Cerebellar cortex (tissue), 1 donor: Measurements from ENCODE around the gene BRINP3.

ENCODE experiments used
- DNase-seq: peaks from one replicate; pipeline ENCODE4 v3.0.0-alpha.2; 2015; ENCODE audit warnings: low spot score

The BRINP3 gene

GRCh38 chr1:190322274-190322673 is 155.4 kb downstream of the BRINP3 start:
- DNase-seq, result no peak

- no peak for DNase-seq
These were observed 156.7 kb downstream of the BRINP3 start for GRCh38 chr1:190320952-190321351.

GRCh38 chr1:190312763-190313162 is 164.9 kb downstream of the BRINP3 start:
- DNase-seq, result no peak

DNA sequence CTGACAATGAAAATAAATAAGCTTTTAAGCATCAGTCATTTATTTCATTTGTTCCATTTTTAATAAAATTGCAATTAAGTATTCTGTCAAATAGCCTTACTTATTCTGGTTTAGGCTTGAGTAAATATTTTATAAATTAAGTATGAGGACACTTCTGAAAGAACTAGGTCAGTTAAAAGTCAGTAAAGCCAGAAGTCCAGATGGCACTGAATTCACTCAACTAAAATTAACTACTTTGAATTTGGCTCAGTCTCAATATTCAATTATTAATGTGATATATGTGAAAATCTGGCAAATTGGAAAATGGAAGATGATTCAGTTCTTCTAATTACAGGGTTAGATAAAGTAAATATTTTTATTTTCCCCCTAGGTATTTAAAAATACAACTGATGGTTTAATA is 174.2 kb downstream of the BRINP3 start:
- peak; percentile 85 for DNase-seq

DNA sequence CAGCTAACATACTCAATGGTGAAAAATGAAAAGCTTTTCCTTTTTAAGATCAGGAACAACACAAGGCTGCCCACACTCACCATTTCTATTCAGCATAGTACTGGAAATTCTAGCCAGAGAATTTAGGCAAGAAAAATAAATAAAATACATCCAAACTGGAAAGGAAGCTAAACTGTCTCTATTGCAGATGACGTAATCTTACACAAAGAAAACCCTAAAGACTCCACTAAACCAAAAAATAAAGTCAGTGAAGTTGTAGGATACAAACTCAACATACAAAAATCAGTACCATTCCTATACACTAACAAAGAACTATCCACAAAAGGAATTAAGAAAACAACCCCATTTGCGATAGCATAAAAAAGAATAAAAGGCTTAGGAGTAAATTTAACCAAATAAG is 181.2 kb downstream of the BRINP3 start:
- no peak for DNase-seq

GRCh38 chr1:190289897-190290296 is 187.8 kb downstream of the BRINP3 start:
- DNase-seq, result no peak

DNA sequence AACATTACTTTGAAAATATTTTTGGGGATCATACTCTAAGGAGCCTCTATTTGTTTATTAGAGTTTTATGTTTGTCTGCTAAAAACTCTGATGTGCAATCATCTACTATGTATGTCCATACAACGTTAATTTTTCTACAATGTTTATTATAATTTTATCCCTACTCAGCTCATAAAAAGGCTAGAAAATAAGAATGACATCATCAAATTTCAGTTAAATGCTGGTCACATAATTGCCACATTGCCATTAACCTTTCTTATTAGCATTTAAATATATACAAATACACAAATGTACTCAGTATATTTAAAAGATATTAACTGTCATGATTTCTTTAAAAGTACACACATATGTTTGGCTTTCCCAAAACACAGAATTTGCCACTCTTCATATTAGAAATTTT is 191.6 kb downstream of the BRINP3 start:
- no peak for DNase-seq

GRCh38 chr1:190277107-190277506 is 200.6 kb downstream of the BRINP3 start:
- no peak for DNase-seq

DNA sequence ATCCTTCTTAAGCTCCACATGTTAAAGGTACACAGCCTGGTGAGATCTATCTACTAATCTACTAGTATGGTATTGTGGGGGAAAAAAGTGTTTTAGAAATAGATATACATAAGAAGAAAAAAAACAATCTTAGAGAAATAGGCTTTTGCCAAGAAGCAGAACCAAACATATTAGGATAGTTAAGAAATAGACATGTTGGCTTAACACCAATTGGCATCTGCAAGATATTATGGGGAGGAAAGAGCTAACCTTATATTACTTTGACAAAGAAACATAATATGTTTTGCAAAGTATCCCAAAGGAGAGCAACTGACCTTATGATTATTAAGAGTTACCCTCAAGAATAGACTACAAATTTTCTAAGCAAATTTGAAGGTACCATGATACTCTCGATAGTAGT is 202.9 kb downstream of the BRINP3 start:
- no peak for DNase-seq

DNA sequence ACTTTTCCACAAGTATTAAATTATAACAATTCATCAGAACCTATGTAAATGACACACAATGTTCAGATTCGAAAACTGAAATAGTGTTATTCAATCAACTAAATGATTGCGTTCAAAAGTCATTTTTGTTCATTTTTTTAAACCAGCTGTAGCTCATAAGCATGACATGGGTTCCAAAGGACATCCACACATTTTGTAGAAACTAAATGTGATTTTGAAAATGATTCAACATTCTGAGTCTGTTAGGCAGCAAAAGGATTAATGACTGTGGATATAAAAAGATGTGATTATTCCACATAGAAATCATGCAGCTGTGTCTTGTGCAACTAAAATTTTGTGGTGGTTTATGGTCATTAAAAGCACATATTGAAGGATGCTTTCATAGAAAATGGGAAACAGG is 204.5 kb downstream of the BRINP3 start:
- DNase-seq, result no peak

- DNase-seq, result no peak
These were observed 215.1 kb downstream of the BRINP3 start for GRCh38 chr1:190262538-190262937.

- DNase-seq, result no peak
These were observed 218.2 kb downstream of the BRINP3 start for GRCh38 chr1:190259424-190259823.

DNA sequence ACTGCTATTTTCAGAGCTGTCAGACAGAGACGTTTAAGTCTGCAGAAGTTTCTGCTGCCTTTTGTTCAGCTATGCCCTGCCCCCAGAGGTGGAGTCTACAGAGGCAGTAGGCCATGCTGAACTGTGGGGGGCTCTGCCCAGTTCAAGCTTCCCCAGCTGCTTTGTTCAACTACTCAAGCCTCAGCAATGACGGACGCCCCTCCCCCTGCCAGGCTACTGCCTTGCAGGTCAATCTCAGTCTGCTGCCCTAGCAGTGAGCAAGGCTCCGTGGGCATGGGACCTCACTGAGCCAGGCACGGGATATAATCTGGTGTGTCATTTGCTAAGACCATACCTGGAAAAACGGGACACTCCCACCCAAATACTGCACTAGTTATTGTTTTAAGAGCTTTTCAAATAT is 219.7 kb downstream of the BRINP3 start:
- DNase-seq, result no peak

GRCh38 chr1:190252046-190252445 is 225.6 kb downstream of the BRINP3 start:
- no peak for DNase-seq

DNA sequence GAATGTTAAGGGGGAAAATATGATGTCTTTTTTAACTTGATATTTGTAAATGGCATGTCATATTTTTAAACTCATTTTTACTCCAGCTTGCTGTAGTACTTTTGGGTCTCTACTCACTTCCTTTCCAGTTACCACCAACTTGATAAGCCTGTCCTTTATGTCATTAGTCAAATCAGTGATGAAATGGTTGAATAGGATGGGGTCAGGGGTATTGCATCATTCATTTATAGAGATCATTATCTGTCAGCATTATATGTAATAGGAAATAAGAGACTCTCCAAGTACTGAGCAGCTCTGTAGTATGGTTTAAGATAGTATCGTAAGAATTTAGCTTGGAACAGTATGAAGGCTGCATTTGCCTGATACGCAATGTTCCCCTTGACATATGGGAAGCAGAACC is 227.3 kb downstream of the BRINP3 start:
- no peak for DNase-seq

DNA sequence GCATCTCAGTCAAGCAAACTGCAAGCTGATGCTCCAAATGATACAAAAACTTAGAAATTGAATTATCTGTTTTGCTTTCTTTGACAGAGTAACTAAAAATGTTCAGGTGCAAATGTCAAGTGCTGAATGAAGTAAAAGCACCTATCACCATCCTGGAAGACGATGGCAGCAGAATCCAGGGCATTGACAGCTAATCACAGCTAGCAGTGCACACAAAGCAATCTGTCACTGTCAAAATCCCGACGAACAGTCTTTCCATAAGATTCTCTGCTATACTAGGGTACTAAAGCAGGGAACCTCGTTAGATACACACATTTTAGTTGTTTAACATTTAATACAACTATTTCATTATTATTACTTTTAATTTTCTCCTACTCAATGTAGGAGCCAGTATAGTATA is 233.3 kb downstream of the BRINP3 start:
- peak; percentile 34 for DNase-seq

GRCh38 chr1:190243056-190243455 is 234.6 kb downstream of the BRINP3 start:
- no peak for DNase-seq

GRCh38 chr1:190226006-190226405 is 251.7 kb downstream of the BRINP3 start:
- DNase-seq, result no peak

DNA sequence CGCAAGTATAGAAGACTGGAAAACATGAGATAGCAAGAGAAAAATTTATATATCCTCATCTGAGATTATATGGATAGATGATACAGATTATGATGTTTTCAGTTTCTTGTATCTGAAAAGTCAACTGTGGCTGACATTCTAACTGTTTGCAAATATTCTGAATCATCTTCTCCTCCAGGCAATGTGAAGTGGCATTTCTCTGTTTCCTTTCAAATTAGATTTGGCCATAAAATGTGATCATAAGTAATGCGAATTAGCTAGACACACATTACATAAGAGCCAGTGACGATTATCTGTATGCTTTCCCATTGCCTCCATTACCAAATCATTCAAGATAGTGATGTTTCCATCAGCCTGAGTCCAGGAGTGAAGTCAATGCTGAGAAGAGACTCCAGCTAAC is 265.2 kb downstream of the BRINP3 start:
- no peak for DNase-seq

DNA sequence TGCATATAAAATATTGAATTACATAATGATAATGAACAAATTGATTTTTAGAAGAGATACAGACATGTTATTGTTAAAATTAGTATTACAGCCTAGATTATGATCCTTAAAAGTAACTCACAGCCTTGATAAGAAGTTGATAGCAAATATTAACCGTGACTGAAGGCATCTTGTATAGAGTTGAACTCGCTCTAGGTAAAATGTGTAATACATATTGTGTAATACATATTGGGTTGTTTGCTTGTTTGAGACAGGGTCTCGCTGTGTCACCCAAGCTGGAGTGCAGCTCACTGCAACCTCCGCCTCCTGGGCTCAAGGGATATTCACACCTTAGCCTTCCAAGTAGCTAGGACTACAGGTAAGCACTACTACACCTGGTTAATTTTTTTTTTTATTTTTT is 269.9 kb downstream of the BRINP3 start:
- DNase-seq, result no peak

DNA sequence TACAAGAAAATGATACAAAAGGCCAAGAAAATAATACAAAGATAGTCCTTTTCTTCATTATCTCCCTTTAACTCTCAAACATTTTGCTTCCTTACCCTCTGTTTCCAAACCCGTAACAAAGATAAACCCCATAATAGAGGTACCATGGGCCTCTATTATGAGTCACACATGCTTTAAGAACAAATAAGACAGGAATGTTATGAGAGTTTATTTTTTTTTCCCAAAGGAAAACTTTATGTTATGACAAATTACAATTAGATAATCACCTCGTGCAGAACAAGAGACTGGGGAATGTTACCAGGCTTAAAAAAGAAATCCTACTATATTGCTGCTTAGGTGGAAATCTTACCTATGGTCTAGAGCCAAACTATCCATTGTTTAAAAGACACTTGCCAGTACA is 272.0 kb downstream of the BRINP3 start:
- DNase-seq, result no peak

DNA sequence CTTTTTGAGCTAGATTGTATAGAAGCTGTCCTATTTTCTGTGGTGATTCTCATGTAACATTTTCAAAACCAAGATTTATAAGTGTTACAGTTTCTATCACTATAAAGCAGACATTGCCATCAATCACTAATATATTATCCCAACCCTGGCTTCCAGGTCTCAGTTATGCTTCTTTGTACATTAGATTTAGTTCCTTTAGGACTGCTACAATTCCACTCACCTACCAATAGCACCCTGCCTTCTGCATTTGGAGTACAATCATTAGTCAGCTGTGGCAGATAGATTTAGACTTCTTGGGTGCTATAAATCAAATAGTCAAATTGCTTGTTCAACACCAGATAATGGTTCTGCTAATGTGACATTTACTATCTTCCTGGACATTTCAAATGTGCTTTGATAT is 281.6 kb downstream of the BRINP3 start:
- no peak for DNase-seq

DNA sequence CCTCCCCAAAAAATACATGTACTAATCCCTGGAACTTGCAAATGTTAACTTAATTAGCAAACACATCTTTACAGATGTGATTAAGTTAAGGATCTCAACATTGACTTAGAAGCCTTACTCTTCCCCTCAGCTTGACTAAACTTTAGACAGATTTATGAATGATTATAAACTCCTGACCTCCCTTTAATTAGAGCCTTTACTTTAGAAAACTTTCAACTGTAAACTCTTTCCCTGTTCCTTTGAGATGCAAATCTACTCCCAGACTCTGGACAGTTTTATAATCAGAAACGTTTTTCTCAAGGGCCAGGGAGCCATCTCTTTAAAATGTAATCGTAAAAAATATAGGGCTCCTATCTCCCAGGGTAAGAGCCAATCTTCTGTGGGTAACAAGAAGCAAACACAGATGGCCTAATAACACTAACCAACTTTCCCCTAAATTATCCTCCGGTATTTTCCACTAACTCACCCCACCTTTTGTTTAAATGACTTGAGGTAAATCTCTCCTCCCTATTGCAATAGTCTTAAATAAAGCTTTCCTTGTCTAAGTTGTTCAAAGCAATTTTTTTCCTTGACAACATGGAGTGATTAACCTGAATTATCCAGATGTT is 284.1 kb downstream of the BRINP3 start:
- DNase-seq, result no peak

DNA sequence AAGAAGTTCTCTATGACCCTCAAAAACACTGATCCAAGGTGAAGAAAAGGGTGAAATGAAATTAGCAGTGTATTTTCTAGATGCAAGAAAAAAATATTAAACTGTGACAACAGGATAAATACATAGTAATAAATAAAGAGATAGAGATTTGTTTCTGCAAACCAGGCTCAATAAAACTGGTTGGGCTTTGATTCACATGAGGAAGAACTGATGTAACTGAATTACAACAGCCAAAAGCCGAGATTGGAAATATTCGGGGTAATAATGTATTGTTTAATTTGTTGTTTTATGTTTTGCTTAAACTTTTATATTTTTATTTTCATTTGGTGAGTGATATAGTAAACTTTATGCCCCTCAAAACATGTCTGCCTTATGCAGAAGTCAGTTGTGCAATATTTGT is 285.0 kb downstream of the BRINP3 start:
- DNase-seq, result no peak

- DNase-seq, result no peak
These were observed 294.1 kb downstream of the BRINP3 start for GRCh38 chr1:190183588-190183987.
